Measurements from ENCODE around the gene DYNLRB1. TPM values are rescaled to one million over a fixed set of nuclear protein-coding genes. Genes with fewer than 3 reads are reported as not detected.
A peak's percentile ranks its signal among the peaks of the same experiment; 100 is the strongest.
"Not testable (repeated sequence)": the region's sequence is repeated elsewhere in the genome, so short reads cannot be mapped to it uniquely, and the experiment has no call there.

Gene DYNLRB1
- total RNA-seq, 1 donor: 144 TPM

GRCh38 chr20:34512955-34513419 is 3.2 kb upstream of the DYNLRB1 start:
- DNase-seq (ENCODE audit: low read depth): no peak
- H3K4me3 ChIP-seq (ENCODE audit: low read depth, low read length): no peak overlapping the region
- no peak for TF ChIP-seq CTCF (IDR thresholded peaks at IDR 0.05; ENCODE audit: insufficient read depth, low read length)

- not testable (repeated sequence) for H3K4me3 ChIP-seq (ENCODE audit: low read depth, low read length); DNase-seq (ENCODE audit: low read depth)
Measured at GRCh38 chr20:34514034-34514433, 2.2 kb upstream of the DYNLRB1 start.

- no peak for DNase-seq (ENCODE audit: low read depth)
- TF ChIP-seq CTCF (IDR thresholded peaks at IDR 0.05; ENCODE audit: insufficient read depth, low read length): no peak
- H3K4me3 ChIP-seq (ENCODE audit: low read depth, low read length): peak overlapping the region; percentile 88
Measured at GRCh38 chr20:34514897-34515483, 1.2 kb upstream of the DYNLRB1 start.

- DNase-seq (ENCODE audit: low read depth): no peak
- TF ChIP-seq CTCF (IDR thresholded peaks at IDR 0.05; ENCODE audit: insufficient read depth, low read length): no peak
- peak overlapping the region; percentile 88 for H3K4me3 ChIP-seq (ENCODE audit: low read depth, low read length)
Measured at GRCh38 chr20:34515484-34516246, 557 bp upstream of the DYNLRB1 start.

GRCh38 chr20:34517114-34517505 is 888 bp downstream of the DYNLRB1 start:
- DNase-seq (ENCODE audit: low read depth): peak; percentile 20
- no peak for TF ChIP-seq CTCF (IDR thresholded peaks at IDR 0.05; ENCODE audit: insufficient read depth, low read length)
- peak overlapping the region; percentile 88 for H3K4me3 ChIP-seq (ENCODE audit: low read depth, low read length)

- not testable (repeated sequence) for DNase-seq (ENCODE audit: low read depth); H3K4me3 ChIP-seq (ENCODE audit: low read depth, low read length)
Measured at GRCh38 chr20:34518863-34519262, 2.6 kb downstream of the DYNLRB1 start.

GRCh38 chr20:34519841-34520240 is 3.6 kb downstream of the DYNLRB1 start:
- DNase-seq (ENCODE audit: low read depth); H3K4me3 ChIP-seq (ENCODE audit: low read depth, low read length): not testable (repeated sequence)

GRCh38 chr20:34522969-34523871 is 7.0 kb downstream of the DYNLRB1 start:
- DNase-seq (ENCODE audit: low read depth): peak; percentile 86
- peak; percentile 58 for TF ChIP-seq CTCF (IDR thresholded peaks at IDR 0.05; ENCODE audit: insufficient read depth, low read length)

More at GRCh38 chr20:34522969-34523871, 7.0 kb downstream of the DYNLRB1 start:
- H3K4me3 ChIP-seq (ENCODE audit: low read depth, low read length): no peak overlapping the region
